C4-2B (cell line): ENCODE data around the gene LYST.

Experiments used
- H3K27ac ChIP-seq: fragments of 450-650 bp; 2 replicates; pipeline ENCODE4 v1.5.1; 2017
- CTCF ChIP-seq: fragments of 450-650 bp; conservative IDR thresholded peaks from 2 replicates; pipeline ENCODE4 v1.5.1; 2017; ENCODE audit warnings: mild to moderate bottlenecking
- ZFX ChIP-seq: fragments of 450-650 bp; IDR thresholded peaks from 2 replicates; pipeline ENCODE4 v1.6.1; 2017

The LYST gene

DNA sequence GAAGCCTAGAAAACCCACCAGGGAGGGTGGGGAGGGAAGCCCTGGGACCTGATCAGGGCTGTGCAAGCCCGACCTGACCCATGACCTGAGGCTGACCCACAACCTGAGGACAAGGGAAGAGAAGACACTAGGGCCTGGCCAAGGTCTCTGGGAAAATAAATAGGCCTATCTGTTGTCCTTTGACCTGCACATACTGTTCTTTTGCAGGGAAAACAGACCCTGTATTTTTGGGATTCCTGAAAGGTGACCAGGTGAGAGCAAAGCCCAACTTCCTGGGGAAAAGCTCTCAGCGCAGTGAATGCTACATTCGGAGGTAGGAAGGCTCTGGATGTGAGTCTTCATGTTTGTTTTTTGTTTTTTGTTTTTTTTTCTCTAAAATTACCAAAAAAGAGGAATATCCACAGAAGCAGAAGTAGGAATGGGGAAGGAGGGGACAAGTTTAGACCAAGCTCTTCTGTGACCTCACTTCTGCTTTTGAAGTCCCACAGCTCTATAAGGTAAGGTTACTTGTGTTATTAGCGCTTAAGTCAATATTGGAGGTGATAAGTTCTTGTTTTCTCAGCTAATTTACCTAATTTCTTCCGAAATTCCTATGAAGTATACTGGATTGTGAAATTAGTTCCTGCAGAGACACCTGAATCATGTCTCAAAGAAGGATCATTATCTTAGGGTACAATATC, 26.2 kb upstream of the LYST start:
- TF ChIP-seq ZFX: no peak
- no peak for TF ChIP-seq CTCF
- H3K27ac ChIP-seq: no peak overlapping the region

DNA sequence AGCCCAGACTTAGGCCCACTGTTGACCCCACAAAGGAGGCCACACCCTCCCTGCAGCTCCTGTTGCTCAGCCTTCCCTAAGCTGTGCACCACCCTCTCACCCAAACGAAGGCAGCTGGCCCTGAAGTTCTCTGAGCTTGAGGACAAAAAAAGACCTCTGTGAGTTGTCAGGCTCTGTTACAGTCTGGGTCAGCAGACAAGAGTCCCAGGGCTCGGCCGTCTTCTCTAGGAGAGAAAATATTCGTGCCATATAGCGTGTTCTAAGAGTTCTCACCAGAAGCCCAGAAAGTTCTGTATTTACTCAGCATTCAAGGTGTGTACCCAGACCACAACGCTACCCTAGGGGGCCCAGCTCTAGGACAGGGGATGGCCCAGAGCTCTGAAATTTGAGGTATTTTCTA, 25.5 kb upstream of the LYST start:
- no peak for TF ChIP-seq ZFX
- TF ChIP-seq CTCF: no peak
- no peak overlapping the region for H3K27ac ChIP-seq

GRCh38 chr1:235888119-235888643, 21.5 kb upstream of the LYST start:
- TF ChIP-seq ZFX (no peak), CTCF (no peak)
- H3K27ac ChIP-seq: no peak overlapping the region

GRCh38 chr1:235887676-235888075, 21.0 kb upstream of the LYST start:
- H3K27ac ChIP-seq: no peak overlapping the region
- no peak for TF ChIP-seq ZFX
- TF ChIP-seq CTCF: no peak

- TF ChIP-seq ZFX (no peak), CTCF (no peak)
- H3K27ac ChIP-seq: no peak overlapping the region
Measured at GRCh38 chr1:235885655-235886262, 19.1 kb upstream of the LYST start.

GRCh38 chr1:235883261-235883927, 16.7 kb upstream of the LYST start:
- TF ChIP-seq CTCF (no peak), ZFX (no peak)
- H3K27ac ChIP-seq: peak overlapping the region; percentile 47

DNA sequence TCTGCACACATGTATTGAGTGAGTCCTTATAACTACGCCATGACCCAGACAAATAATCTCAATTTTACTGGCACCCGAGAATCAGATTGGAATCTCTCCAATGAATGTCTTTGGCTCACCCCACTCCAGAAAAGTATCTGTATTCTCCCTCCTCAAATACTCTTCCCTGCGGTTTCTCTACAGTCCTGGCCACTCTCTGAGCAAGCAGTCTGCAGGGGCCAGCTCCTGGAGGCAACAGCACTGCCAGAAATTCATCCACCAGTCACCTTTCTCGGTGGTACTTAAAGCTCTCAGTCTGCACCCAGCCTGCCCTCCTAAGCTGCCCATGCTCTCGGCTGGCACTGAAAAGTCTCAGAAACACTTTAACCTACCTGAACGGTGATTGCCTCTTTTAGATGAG, 16.1 kb upstream of the LYST start:
- peak overlapping the region; percentile 47; the same call in 1 of the 2 replicates for H3K27ac ChIP-seq
- no peak for TF ChIP-seq ZFX
- TF ChIP-seq CTCF: no peak
